Mesenchymal stem cell (in vitro differentiated cells and primary cell): ENCODE data around the gene GPR141. TPM values are rescaled to one million over a fixed set of nuclear protein-coding genes. Genes with fewer than 3 reads are reported as not detected.

Experiments used
- DNase-seq: peaks from one replicate; pipeline ENCODE4 v3.0.0-alpha.2; 2013
- H2AFZ ChIP-seq: one replicate; pipeline ENCODE4 v1.6.1; 2013; ENCODE audit warnings: low read depth, mild to moderate bottlenecking, control low read depth, inconsistent platforms, low read length, moderate library complexity
- H2AK5ac ChIP-seq: 2 replicates; pipeline ENCODE4 v1.6.1; 2013; ENCODE audit warnings: low read length, moderate library complexity, mild to moderate bottlenecking, inconsistent platforms; ENCODE audit not compliant: severe bottlenecking
- H2BK120ac ChIP-seq: one replicate; pipeline ENCODE4 v1.6.1; 2013; ENCODE audit warnings: low read depth, mild to moderate bottlenecking, inconsistent platforms, low read length, moderate library complexity
- H2BK12ac ChIP-seq, 2 experiments: one replicate each; pipeline ENCODE4 v1.6.1; 2013; ENCODE audit warnings: inconsistent platforms in 2 of 2, low read length in 2 of 2, mild to moderate bottlenecking in 2 of 2, moderate library complexity in 2 of 2, control low read depth in 1 of 2
- H2BK15ac ChIP-seq: one replicate; pipeline ENCODE4 v1.6.1; 2013; ENCODE audit warnings: mild to moderate bottlenecking, low read depth, inconsistent platforms; ENCODE audit not compliant: poor library complexity, severe bottlenecking
- H2BK5ac ChIP-seq: 2 replicates; pipeline ENCODE4 v1.6.1; 2013; ENCODE audit warnings: low read depth, mild to moderate bottlenecking, low read length, control low read depth, inconsistent platforms; ENCODE audit not compliant: poor library complexity, severe bottlenecking
- H3K14ac ChIP-seq, 2 experiments: one replicate each; pipeline ENCODE4 v1.6.1; 2013; ENCODE audit warnings: inconsistent platforms in 2 of 2, low read length in 2 of 2, control low read depth in 1 of 2, mild to moderate bottlenecking in 1 of 2, moderate library complexity in 1 of 2
- H3K18ac ChIP-seq, 2 experiments: one replicate each; pipeline ENCODE4 v1.6.1; 2013; ENCODE audit warnings: inconsistent platforms in 2 of 2, low read length in 2 of 2, control low read depth in 1 of 2, low read depth in 1 of 2, mild to moderate bottlenecking in 1 of 2
- H3K23ac ChIP-seq, 2 experiments: one replicate each; pipeline ENCODE4 v1.6.1; 2013; ENCODE audit warnings: inconsistent platforms in 2 of 2, low read length in 2 of 2, mild to moderate bottlenecking in 2 of 2, moderate library complexity in 2 of 2, control low read depth in 1 of 2
- H3K27ac ChIP-seq: 2 replicates; pipeline ENCODE4 v1.5.1; 2013; ENCODE audit warnings: mild to moderate bottlenecking, moderate library complexity, low read length, control low read depth, inconsistent platforms; ENCODE audit not compliant: poor library complexity, severe bottlenecking
- H3K27me3 ChIP-seq, 2 experiments: 2 replicates each; pipeline versions ENCODE4 v1.6.1 to v1.7.0; 2013; ENCODE audit warnings: low read length in 2 of 2, mild to moderate bottlenecking in 2 of 2, moderate library complexity in 2 of 2, control low read depth in 1 of 2, inconsistent platforms in 1 of 2; ENCODE audit not compliant: control insufficient read depth in 1 of 2, insufficient read depth in 1 of 2
- H3K36me3 ChIP-seq, 2 experiments: 2 replicates each; pipeline versions ENCODE4 v1.6.1 to v1.7.0; 2013; ENCODE audit warnings: low read length in 2 of 2, control low read depth in 1 of 2, inconsistent platforms in 1 of 2, low read depth in 1 of 2, mild to moderate bottlenecking in 1 of 2; ENCODE audit not compliant: insufficient read depth in 2 of 2, control insufficient read depth in 1 of 2
- H3K4ac ChIP-seq, 2 experiments: one replicate each; pipeline ENCODE4 v1.6.1; 2013; ENCODE audit warnings: inconsistent platforms in 2 of 2, low read length in 2 of 2, mild to moderate bottlenecking in 2 of 2, moderate library complexity in 2 of 2, control low read depth in 1 of 2, low read depth in 1 of 2
- H3K4me1 ChIP-seq: 2 replicates; pipeline ENCODE4 v1.6.1; 2013; ENCODE audit warnings: low read depth, low read length, control low read depth; ENCODE audit not compliant: control insufficient read depth, insufficient read depth
- H3K4me2 ChIP-seq: 2 replicates; pipeline ENCODE4 v1.6.1; 2013; ENCODE audit warnings: low read length, mild to moderate bottlenecking, inconsistent platforms; ENCODE audit not compliant: poor library complexity, severe bottlenecking
- H3K4me3 ChIP-seq, 2 experiments: 2 replicates each; pipeline versions ENCODE4 v1.5.1 to v1.7.0; 2013; ENCODE audit warnings: low read length in 2 of 2, mild to moderate bottlenecking in 2 of 2, control low read depth in 1 of 2, low read depth in 1 of 2; ENCODE audit not compliant: insufficient read depth in 1 of 2
- H3K79me1 ChIP-seq: replicated peaks from 2 replicates; pipeline ENCODE4 v1.6.1; 2013; ENCODE audit warnings: mild to moderate bottlenecking, control low read depth, low read length, inconsistent platforms; ENCODE audit not compliant: poor library complexity, severe bottlenecking
- H3K9ac ChIP-seq: 2 replicates; pipeline ENCODE4 v1.7.0; 2013; ENCODE audit warnings: mild to moderate bottlenecking, low read length, moderate library complexity
- H3K9me3 ChIP-seq: 2 replicates; pipeline ENCODE4 v1.7.0; 2013; ENCODE audit warnings: mild to moderate bottlenecking, low read length; ENCODE audit not compliant: control insufficient read depth
- H4K8ac ChIP-seq: one replicate; pipeline ENCODE4 v1.6.1; 2013; ENCODE audit warnings: inconsistent platforms, mild to moderate bottlenecking, low read length, moderate library complexity
- H4K91ac ChIP-seq: one replicate; pipeline ENCODE4 v1.6.1; 2013; ENCODE audit warnings: mild to moderate bottlenecking, low read length, inconsistent platforms
- WGBS: methylation state at CpG from one replicate; pipeline ENCODE4 v1.1.7; 2013; ENCODE audit warnings: mixed read lengths; 5-methylcytosine and 5-hydroxymethylcytosine counted together
- polyA plus RNA-seq, 2 experiments: library from polyadenylated mRNA; stranded (reverse); fragments of 200-250 nt; gene quantifications; one replicate each; pipeline ENCODE4 v1.2.3, GENCODE V29; 2013

Gene GPR141
- polyA plus RNA-seq (2013, experiment 1 of 2) = not detected
- not detected for polyA plus RNA-seq (2013, experiment 2 of 2)

GRCh38 chr7:37683246-37684120, at the start of gene GPR141:
GPR141 (plus strand) TSS chr7:37683766; CDS start chr7:37740394, 56,628 bp downstream.
- no peak within 1 kb of the TSS for H2BK120ac ChIP-seq
- no peak for DNase-seq
- H3K27ac ChIP-seq = no peak within 1 kb of the TSS
- H3K23ac ChIP-seq = no peak within 1 kb of the TSS
- WGBS = 57% methylated on average over 1 of the region's 2 CpGs
- no peak within 1 kb of the TSS for H3K4me2 ChIP-seq
- no peaks in the 10 kb centered on the region for H3K79me1 ChIP-seq
- no peak within 1 kb of the TSS for H2BK12ac ChIP-seq
- H4K91ac ChIP-seq = no peak within 1 kb of the TSS
- no peak within 1 kb of the TSS for H4K8ac ChIP-seq
- H2AFZ ChIP-seq = no peak within 1 kb of the TSS
- H3K36me3 ChIP-seq = no peaks in the 10 kb centered on the region
- no peak within 1 kb of the TSS for H2BK15ac ChIP-seq
- H3K9me3 ChIP-seq = no peaks in the 10 kb centered on the region
- H3K4me3 ChIP-seq = no peak within 1 kb of the TSS
- no peak within 1 kb of the TSS for H2BK5ac ChIP-seq
- H2AK5ac ChIP-seq = no peak within 1 kb of the TSS
- no peak within 1 kb of the TSS for H3K14ac ChIP-seq
- H3K4me1 ChIP-seq = no peaks in the 10 kb centered on the region
- no peaks in the 10 kb centered on the region for H3K27me3 ChIP-seq
- no peak within 1 kb of the TSS for H3K18ac ChIP-seq
- H3K9ac ChIP-seq = no peak within 1 kb of the TSS
- no peak within 1 kb of the TSS for H3K4ac ChIP-seq

GRCh38 chr7:37635346-37635745, 48.2 kb upstream of the GPR141 start:
- H3K14ac ChIP-seq = no peak overlapping the region
- H3K18ac ChIP-seq = no peak overlapping the region
- no peak overlapping the region for H3K9ac ChIP-seq
- H2BK120ac ChIP-seq = no peak overlapping the region
- DNase-seq = no peak
- H3K4me2 ChIP-seq = no peak overlapping the region
- H3K4me1 ChIP-seq = no peaks in the 10 kb centered on the region
- no peak overlapping the region for H2BK15ac ChIP-seq
- no peaks in the 10 kb centered on the region for H3K36me3 ChIP-seq
- H3K4me3 ChIP-seq = no peak overlapping the region
- no peak overlapping the region for H2BK5ac ChIP-seq
- H3K27me3 ChIP-seq = no peaks in the 10 kb centered on the region
- no peak overlapping the region for H4K8ac ChIP-seq
- H3K79me1 ChIP-seq = no peaks in the 10 kb centered on the region
- no peak overlapping the region for H3K27ac ChIP-seq
- H3K4ac ChIP-seq = no peak overlapping the region
- no peak overlapping the region for H2AK5ac ChIP-seq
- H2BK12ac ChIP-seq = no peak overlapping the region
- H3K23ac ChIP-seq = no peak overlapping the region
- peaks cover 7% of the 10 kb centered on the region for H3K9me3 ChIP-seq
- no peak overlapping the region for H2AFZ ChIP-seq
- no peak overlapping the region for H4K91ac ChIP-seq

GRCh38 chr7:37642028-37642540, 41.5 kb upstream of the GPR141 start:
- no peak overlapping the region for H2AK5ac ChIP-seq
- no peak overlapping the region for H3K9ac ChIP-seq
- no peak overlapping the region for H2AFZ ChIP-seq
- no peak overlapping the region for H2BK120ac ChIP-seq
- no peaks in the 10 kb centered on the region for H3K79me1 ChIP-seq
- no peak overlapping the region for H2BK15ac ChIP-seq
- H2BK12ac ChIP-seq = no peak overlapping the region
- no peak overlapping the region for H3K4me2 ChIP-seq
- H3K18ac ChIP-seq = no peak overlapping the region
- H3K14ac ChIP-seq = no peak overlapping the region
- peak overlapping the region; percentile 27 for H4K91ac ChIP-seq
- H4K8ac ChIP-seq = no peak overlapping the region
- no peak overlapping the region for H2BK5ac ChIP-seq
- H3K4me1 ChIP-seq = no peaks in the 10 kb centered on the region
- H3K27ac ChIP-seq = no peak overlapping the region
- no peak overlapping the region for H3K4ac ChIP-seq
- peaks cover 6% of the 10 kb centered on the region for H3K9me3 ChIP-seq
- H3K23ac ChIP-seq = no peak overlapping the region
- H3K4me3 ChIP-seq = no peak overlapping the region
- DNase-seq = no peak
- no peaks in the 10 kb centered on the region for H3K36me3 ChIP-seq
- WGBS = 78% methylated on average over 6 of the region's 6 CpGs
- no peaks in the 10 kb centered on the region for H3K27me3 ChIP-seq

GRCh38 chr7:37643876-37644275, 39.7 kb upstream of the GPR141 start:
- Histone ChIP-seq H2AFZ (no peak overlapping the region), H3K9ac (no peak overlapping the region), H3K14ac (no peak overlapping the region), H2BK5ac (no peak overlapping the region), H3K9me3 (peaks cover 6% of the 10 kb centered on the region), H2BK15ac (no peak overlapping the region), H3K18ac (no peak overlapping the region), H3K23ac (no peak overlapping the region), H3K27me3 (no peaks in the 10 kb centered on the region), H3K4me2 (no peak overlapping the region), H2BK120ac (no peak overlapping the region), H3K4me3 (no peak overlapping the region), H3K36me3 (no peaks in the 10 kb centered on the region), H2AK5ac (no peak overlapping the region), H4K8ac (no peak overlapping the region), H3K4ac (no peak overlapping the region), H4K91ac (no peak overlapping the region), H3K27ac (no peak overlapping the region), H2BK12ac (no peak overlapping the region), H3K79me1 (no peaks in the 10 kb centered on the region), H3K4me1 (no peaks in the 10 kb centered on the region)
- WGBS = 58% methylated on average over 1 of the region's 1 CpG
- DNase-seq = no peak
